ENCODE results near the gene IL13.

The IL13 gene

DNA sequence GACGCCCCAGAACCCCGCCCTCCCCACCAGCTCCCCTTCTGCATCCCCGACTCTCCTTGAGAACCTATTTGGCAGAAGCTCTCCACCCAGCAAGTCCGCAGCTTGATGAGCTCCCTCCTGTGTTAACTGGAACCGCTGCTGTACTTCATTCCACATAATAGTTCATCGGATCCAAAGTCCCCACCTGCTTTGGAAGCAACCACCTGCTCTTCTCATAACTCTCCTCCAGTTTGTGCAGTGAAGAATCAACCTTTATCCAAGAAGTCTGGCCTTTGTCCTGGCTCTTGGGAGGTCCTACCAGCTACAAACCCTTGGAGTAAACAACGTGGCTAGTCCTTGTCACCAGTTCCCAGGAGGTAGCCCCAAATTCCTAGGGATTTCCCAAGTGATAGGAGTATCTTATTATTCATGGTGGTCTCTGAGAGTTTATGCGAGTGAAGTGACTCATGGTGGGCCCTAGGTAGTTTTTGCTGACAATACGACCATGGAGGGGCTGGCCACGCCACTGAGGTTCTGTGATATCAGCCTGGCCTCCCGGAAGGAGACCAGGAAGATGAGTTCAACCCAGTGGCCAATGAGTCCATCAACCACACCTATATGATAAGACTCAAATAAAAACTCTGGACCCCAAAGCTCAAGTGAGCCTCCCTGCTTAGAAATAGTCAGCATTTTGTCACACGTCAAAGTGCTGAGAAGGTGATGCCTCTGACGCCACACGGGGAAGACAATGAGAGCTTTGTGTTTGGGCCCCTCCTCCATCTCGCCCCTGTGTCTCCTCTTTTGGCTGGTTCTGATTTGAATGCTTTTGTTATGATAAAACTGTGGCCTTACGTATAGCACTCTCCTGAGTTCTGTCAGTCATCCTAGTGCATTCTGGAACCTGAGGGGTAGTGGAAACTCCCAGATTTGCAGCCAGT, 12.3 kb downstream of the IL13 start:
- DNase-seq (ENCODE audit: low spot score) = no peak

DNA sequence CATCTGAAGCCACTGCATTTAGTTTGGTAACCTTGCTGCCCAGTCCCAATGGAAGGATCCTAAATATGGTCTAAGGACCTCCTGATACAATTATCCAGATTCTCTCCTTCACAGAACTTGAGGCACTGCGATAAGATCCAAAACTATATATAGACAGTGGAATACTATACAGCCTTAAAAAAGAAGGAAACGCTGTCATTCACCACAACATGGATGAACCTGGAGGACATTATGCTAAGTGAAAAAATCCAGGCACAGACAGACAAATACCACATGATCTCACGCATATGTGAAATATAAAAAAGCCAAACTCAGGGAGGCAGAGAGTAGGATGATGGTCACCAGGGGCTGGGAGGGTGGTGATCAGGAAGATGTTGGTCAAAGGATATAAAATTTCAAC, 13.0 kb downstream of the IL13 start:
- no peak for DNase-seq (ENCODE audit: low spot score)

DNA sequence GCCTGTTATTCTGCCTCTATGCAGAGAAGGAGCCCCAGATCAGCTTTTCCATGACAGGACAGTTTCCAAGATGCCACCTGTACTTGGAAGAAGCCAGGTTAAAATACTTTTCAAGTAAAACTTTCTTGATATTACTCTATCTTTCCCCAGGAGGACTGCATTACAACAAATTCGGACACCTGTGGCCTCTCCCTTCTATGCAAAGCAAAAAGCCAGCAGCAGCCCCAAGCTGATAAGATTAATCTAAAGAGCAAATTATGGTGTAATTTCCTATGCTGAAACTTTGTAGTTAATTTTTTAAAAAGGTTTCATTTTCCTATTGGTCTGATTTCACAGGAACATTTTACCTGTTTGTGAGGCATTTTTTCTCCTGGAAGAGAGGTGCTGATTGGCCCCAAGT, 15.5 kb downstream of the IL13 start:
- DNase-seq (ENCODE audit: low spot score) = no peak

DNA sequence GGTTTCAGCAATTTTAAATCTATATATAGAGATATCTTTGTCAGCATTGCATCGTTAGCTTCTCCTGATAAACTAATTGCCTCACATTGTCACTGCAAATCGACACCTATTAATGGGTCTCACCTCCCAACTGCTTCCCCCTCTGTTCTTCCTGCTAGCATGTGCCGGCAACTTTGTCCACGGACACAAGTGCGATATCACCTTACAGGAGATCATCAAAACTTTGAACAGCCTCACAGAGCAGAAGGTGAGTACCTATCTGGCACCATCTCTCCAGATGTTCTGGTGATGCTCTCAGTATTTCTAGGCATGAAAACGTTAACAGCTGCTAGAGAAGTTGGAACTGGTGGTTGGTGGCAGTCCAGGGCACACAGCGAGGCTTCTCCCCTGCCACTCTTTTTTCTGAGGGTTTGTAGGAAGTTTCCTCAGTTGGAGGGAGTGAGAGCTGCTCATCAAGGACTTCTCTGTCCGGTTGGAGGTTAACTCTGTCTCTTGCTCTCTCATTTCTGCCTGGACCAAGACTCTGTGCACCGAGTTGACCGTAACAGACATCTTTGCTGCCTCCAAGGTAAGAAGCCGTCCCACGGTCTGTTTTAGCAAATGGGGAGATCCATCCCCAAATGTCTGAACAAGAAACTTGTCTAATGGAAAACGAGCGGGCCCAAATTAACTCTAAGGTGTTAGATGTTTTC, 16.1 kb downstream of the IL13 start, which contains the start of gene IL4:
Gene IL4 (plus strand): TSS at position 51 of the 692 bp plus-strand sequence. CDS start 62 bp downstream, at position 113.
- DNase-seq (ENCODE audit: low spot score) = no peak

DNA sequence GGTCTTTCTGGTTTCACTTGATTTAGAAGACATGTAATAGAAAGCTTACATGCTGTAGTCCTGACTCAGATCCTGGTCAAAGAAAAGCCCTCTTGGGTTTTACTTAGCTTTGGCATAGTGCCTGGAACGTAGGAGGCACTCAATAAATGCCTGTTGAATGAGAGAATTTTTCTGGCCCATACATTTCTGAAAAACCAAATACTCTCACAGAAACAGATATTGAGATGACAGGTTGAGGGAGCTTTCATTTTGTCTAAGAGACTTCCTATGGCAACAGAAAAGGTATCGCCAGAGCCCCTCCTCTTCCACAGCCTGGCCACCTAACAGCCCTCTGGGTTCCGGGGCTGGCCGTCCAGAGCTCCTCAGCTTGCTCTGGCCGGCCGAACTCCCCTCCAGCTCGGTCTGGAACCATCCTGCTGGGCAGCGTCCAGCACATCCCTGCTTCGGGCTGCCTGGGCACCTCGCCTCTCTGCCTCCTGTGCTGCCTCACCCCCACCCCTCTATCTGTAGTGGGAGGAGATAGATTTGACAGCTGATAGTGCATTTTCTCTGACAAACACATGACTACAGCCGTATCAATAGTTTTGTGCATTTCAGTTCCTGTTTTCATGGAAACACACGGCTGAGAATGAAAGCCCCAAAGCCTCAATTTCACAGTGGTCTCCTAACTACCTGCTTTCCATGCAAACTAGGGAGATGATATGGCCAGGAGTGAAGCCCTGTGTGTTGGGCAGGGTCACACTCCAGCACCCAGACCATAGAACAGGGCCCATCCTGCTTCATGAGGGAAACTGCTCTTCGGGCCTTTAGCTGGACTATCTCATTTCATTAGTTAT, 16.9 kb downstream of the IL13 start:
- DNase-seq (ENCODE audit: low spot score) = no peak

DNA sequence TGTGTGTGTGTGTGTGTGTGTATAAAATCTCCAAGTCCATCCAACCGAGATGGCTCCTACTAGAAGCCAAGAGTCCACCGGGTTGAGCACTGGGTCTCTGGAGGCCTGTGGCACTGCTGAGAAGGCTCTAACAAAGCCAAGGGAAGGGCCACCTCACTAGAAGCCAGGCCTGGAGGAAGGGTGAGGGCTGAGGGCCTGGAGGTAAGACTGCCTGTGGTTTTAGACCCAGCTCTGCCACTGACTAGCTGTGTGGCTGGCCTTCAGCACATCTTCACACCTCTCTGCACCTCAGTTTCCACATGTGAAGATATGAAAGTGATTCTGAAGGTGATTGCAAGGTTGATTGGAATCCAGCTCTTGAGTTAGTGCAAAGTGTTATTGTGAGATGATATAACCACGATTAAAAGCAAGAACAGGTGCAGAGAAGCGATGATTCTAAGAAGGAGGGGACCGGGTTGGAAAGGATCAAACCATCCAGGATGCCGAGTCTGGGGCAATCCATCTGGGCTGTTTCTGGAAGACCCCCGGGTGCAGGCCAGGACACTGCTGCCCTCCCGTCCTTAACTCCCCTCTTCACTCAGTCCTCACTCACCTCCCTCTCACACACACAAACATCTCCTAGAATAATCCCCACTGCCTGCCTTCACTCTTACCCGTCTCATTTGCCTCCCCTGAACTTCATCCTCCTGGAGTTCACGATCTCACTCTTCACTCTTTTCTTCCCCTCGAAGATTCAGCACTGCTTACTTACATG, 18.1 kb downstream of the IL13 start:
- no peak for DNase-seq (ENCODE audit: low spot score)

DNA sequence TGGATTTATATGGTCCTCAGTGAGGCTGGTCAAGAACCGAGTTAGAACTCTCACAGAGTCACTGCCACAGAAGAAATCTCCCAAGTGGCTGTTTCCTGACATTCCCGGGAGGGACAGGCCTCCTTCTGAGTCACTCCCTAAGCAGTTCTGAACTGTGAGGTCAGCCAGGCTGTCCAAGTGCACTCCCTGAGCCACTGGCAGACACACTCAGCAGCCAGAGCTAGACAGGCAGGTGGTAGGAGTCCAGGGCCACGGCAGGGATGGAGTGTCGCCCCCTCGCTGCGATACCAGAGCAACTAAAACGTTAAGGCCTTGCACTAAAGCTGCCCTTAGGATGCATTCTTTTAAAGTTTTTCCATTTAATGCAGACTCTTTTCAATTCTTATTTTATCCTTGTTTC, 19.2 kb downstream of the IL13 start:
- DNase-seq (ENCODE audit: low spot score) = no peak

DNA sequence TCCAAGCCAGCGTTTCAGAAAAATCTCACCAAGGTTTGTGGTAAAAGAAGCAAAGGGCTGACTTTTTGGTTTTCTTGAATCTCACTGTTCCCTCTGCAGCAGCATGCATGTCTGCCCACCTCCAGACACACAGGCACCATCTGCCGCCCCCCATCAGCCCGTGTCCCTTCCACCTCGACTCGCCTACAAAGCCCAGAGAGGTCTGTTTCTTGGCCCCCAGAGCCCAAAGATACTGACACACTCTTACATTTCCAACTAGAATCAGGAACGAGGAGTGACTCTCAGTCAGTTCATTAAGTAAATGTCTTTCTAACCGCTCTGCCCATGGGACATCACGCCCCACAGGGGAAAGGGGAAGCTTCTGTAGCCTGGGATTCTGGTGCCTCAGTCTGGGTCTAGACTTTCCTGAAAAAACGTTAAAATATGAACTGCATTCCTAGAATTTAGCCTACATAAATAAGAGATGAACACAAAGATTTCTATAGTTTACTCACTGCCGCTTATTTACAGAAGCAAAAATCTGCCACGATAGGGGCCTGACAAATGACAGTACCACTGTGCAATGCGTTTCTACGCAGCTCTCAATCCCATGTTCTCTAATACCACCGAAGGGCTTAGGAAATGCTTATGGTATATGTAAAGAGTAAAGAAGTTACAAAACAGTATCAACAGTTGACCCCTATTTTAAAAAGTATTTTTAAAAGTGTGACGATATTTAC, 19.9 kb downstream of the IL13 start:
- no peak for DNase-seq (ENCODE audit: low spot score)

DNA sequence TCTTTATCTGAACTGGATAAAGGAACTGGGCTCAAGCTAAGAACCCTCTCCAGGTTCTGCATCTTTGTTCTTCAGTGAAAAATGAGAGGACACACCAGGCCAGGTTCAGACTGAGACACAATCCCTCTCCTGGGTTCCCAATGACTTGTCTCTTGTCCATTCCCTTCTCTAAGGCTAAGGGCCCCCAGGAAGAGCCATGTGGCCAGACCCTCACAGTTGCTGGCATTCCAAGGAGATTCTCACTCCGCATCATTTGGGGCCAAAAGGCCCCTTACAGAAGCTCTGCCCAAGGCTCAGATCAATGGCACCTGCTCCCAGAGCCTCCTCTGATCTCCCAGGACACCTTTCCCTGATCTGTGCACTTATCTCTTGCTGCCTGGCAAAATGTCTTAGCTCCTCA, 20.8 kb downstream of the IL13 start:
- no peak for DNase-seq (ENCODE audit: low spot score)

DNA sequence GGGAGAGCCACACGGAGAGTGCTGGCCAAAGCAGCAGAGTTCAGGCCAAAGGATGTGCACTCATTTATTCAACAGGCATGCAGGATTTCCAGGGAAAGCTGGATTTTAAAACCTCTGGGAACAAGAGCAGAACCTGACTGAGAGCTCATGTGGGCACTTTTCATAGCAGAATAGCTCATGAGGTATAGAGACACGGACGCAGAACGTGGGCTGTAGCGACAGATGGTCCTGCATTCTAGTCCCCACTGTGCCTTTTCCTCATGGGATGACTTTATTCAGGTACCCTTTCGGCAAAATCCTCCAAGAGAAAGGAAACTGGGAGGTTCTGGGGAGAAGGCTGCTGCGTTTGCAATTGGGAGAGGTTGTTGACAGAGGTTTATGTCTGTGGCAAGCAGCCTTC, 21.2 kb downstream of the IL13 start:
- DNase-seq (ENCODE audit: low spot score) = no peak

DNA sequence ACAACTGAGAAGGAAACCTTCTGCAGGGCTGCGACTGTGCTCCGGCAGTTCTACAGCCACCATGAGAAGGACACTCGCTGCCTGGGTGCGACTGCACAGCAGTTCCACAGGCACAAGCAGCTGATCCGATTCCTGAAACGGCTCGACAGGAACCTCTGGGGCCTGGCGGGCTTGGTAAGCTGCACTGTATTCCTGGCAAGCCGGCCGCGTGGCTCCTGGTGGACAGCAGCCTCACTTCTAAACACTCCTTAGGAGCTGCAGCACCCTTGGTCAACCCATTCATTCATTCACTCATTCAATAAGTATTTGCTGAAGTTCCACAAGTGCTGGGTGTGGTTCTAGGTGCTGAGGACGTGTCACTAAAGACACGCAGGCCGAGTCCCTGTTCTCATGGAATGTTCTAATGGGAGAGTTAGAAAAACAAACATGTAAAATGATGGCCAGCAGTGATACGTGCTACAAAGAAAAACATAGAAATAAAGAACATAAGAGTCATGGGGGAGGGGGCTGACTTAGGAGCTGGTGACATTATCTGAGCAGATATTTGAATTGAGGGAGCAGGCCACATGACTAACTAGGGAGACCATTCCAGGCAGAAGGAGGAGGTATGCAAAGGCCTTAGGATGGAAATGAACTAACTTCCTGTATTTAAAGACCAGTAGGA, 21.9 kb downstream of the IL13 start:
- no peak for DNase-seq (ENCODE audit: low spot score)

DNA sequence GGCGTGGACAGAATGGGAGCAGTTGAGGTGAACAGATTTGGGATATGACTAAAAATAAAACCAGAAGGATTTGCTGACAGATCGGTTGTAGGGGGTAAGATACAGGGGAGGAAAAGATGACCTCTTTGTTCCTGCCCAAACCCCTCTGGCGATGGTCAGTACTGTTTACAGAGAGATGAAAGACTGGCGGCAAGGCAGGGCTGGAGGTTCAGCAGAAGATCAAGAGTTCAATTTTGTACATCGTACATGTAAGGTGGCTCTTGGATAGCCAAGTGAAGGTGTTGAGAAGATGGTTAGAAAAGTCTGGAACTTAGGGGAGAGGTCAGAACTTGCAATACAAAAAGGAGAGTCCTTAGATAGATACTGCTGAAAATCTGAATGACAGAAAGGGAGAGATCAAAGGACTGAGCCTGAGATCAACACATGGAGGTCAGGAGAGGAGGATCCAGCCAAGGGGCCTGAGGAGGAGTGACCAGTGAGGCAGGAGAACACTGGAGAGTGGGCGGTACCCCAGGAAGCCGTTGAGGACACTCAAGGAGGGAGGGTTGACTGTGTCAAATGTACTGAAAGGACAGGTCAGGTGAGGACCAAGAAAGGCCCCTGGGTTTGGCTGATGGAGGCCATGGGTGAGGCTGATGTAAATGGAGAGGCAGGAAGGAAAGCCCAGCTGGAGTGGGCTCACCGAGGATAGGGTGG, 23.0 kb downstream of the IL13 start:
- DNase-seq (ENCODE audit: low spot score) = no peak

DNA sequence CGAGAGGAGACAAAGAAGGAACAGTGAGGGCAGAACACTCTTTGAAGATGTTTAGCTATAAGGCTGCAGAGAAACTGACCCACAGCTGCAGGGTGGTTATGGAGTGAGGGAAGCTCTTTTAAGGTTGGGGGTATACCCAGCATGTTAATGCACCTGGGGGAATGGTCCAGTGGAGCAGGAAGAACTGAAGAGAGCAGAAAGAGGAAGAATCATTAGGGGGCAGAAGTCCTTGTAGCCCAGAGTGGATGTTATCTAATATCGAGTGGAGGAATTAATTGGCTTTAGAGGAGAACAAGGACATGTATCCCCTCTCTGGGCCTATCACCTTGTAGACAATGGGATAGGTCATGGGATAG, 23.5 kb downstream of the IL13 start:
- DNase-seq (ENCODE audit: low spot score) = no peak

DNA sequence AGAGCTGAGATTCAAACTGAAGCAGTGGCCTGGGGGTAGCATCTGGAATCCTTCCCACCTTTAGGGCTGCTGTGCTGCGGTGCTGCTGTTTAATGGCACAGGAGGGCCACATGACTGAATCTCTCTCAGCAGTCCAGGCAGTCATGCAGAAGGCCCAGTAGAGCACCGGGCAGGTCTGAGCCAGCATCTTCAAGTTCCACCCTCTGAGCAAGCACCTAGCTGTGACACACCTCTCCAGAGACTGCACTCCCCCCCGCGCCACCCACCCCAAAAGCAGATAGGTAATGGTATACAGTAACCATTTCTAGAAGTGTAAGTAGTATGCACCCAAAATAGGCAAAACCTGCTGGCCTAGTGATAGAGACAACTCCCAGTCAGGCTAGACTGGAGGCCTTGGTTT, 24.0 kb downstream of the IL13 start:
- DNase-seq (ENCODE audit: low spot score) = no peak

DNA sequence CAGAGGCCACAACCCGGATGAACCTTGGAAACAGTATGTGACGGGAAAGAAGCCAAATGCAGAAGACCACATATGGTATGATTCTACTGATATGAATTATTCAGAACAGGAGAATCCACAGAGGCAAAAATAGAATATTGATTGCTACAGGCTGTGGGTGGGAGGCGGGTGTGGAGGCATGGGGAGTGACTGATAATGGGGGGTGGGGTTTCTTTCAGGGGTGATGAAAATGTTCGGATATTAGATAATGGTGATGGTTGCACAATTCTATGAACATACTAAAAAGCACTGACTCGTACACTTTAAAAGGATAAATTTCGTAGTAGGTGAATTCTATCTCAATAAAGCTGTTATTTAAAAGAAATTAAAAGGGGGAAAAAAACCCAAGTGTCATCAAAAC, 26.5 kb downstream of the IL13 start:
- DNase-seq (ENCODE audit: low spot score) = no peak

DNA sequence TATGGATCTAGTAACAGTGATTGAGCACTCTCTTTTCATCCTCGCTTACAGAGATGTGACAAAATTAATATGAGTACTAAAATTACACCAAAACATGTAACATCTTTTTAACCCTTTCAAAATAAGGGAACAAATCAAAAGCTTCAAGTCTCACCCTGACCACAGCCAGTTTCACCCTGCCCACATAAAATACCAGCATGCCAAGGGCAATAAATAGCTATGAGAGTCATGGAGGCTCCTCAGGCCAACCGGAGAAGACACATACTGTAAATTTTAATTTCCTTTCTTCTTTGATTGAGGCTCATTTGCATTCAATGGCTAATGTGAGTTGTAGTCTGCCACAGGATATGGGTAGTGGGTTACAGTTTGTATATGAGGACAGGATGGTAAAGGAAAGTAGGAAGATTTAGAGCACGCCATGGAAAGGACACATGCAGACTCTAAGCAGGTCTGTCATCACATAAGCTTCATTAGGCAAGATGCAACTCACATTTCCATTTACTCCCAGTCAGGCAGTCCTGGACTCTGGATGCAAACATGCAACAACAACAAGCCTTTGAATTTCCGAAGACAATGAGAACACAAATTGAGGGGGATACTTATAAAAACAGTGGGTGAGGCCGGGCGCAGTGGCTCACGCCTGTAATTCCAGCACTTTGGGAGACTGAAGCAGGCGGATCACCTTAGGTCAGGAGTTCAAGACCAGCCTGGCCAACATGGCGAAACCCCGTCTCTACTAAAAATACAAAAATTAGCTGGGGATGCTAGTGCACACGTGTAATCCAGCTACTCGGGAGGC, 27.1 kb downstream of the IL13 start:
- no peak for DNase-seq (ENCODE audit: low spot score)

DNA sequence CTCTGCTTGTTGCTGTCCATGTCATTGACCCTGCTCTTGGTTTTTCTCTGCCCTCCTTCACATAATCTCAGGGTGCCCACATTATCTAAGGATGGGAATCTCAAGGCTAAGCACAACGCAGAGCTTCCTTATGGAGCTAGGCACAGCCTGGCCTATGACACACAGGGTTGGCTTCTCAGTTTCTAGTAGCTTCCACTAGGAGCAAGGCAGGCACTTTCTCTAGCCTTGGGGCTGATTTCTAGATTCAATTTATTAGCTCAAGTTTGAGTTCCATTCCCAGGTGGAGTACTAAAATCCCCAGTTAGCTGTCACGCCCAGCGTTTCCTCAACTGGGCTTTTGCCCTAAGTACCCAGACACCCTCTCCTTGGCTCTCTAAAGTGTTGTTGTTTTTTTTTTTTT, 28.2 kb downstream of the IL13 start:
- DNase-seq (ENCODE audit: low spot score) = no peak

DNA sequence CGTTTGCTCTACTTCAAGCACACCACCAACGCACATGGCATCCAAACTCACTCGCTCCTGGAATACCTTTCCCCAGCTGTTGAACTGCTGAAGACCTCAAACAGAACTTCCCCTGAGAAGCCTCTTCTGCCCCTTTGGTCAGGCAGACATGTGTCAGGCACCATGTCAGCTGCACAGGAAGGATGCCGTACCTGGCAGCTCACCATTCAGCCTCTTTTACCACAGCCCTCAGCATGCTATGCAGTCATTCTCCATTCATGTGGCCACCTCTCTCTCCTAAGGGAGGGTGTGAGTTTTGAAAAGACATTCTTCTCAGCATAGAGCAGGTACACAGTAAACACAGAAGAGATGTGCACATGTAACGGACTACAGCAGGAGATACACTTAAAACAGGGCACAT, 30.0 kb downstream of the IL13 start:
- DNase-seq (ENCODE audit: low spot score) = no peak

Measured in cerebellar cortex (tissue), 1 donor.